HPDE6-E6E7 (cell line): ENCODE measurements around the gene NFATC2IP.
"Not testable (repeated sequence)": the region's sequence is repeated elsewhere in the genome, so short reads cannot be mapped to it uniquely, and the experiment has no call there.

Experiments used
- DNase-seq: peaks from one replicate; pipeline ENCODE4 v3.0.0; 2011; ENCODE audit warnings: missing footprints; ENCODE audit errors: extremely low spot score

NFATC2IP gene

GRCh38 chr16:28974007-28974436, 23.3 kb downstream of the NFATC2IP start:
- DNase-seq, result peak; percentile 53

GRCh38 chr16:28974437-28975157, 23.9 kb downstream of the NFATC2IP start, which contains the start of gene SPNS1:
TSS of gene SPNS1 (plus strand) at chr16:28974778. CDS start at chr16:28975152, 374 bp downstream.
- DNase-seq, result peak; percentile 99

GRCh38 chr16:28975158-28975599, 24.4 kb downstream of the NFATC2IP start:
- no peak for DNase-seq

GRCh38 chr16:28977703-28978662, 27.2 kb downstream of the NFATC2IP start:
- DNase-seq, result no peak

- DNase-seq, result not testable (repeated sequence)
Measured at GRCh38 chr16:28980330-28980729, 29.6 kb downstream of the NFATC2IP start.

GRCh38 chr16:28980929-28981328, 30.2 kb downstream of the NFATC2IP start:
- no peak for DNase-seq

GRCh38 chr16:28981517-28981916, 30.8 kb downstream of the NFATC2IP start:
- no peak for DNase-seq

- no peak for DNase-seq
Measured at GRCh38 chr16:28982418-28982817, 31.7 kb downstream of the NFATC2IP start.

- no peak for DNase-seq
Measured at GRCh38 chr16:28982949-28983348, 32.2 kb downstream of the NFATC2IP start.

GRCh38 chr16:28983644-28984043, 32.9 kb downstream of the NFATC2IP start:
- no peak for DNase-seq

- no peak for DNase-seq
Measured at GRCh38 chr16:28984091-28984490, 33.4 kb downstream of the NFATC2IP start.

GRCh38 chr16:28984619-28985135, 33.9 kb downstream of the NFATC2IP start, which contains the start of gene LAT:
TSS of gene LAT (plus strand) at chr16:28985052. CDS start at chr16:28985418, 366 bp downstream.
- no peak for DNase-seq

- no peak for DNase-seq
Measured at GRCh38 chr16:28985211-28986041, 34.7 kb downstream of the NFATC2IP start.

- no peak for DNase-seq
Measured at GRCh38 chr16:28986046-28986445, 35.3 kb downstream of the NFATC2IP start.

- no peak for DNase-seq
Measured at GRCh38 chr16:28986492-28986891, 35.8 kb downstream of the NFATC2IP start.

- no peak for DNase-seq
Measured at GRCh38 chr16:28987170-28987853, 36.6 kb downstream of the NFATC2IP start.

GRCh38 chr16:28989363-28989762, 38.6 kb downstream of the NFATC2IP start:
- DNase-seq, result no peak

GRCh38 chr16:28990375-28991040, 39.8 kb downstream of the NFATC2IP start:
- no peak for DNase-seq

- no peak for DNase-seq
Measured at GRCh38 chr16:28991687-28992086, 41.0 kb downstream of the NFATC2IP start.

GRCh38 chr16:28992496-28992895, 41.8 kb downstream of the NFATC2IP start:
- no peak for DNase-seq
